ENCODE data around the gene LSM7. TPM values are rescaled to one million over a fixed set of nuclear protein-coding genes. Genes with fewer than 3 reads are reported as not detected.

LSM7 gene
- total and polyA plus RNA-seq, 9 of the 15 experiments (the other 6 are each of a cell fraction or from before 2014, with no cell fraction given): 40.5 to 690 (median 265) TPM

GRCh38 chr19:2274931-2275535 lies 53.4 kb downstream of the LSM7 start (continued):
- TF ChIP-seq KLF1 (tag; IDR thresholded peaks at IDR 0.05) (no peak), RBM39 (optimal IDR thresholded peaks at IDR 0.05; ENCODE audit: low read depth, low read length) (no peak), SUPT5H (IDR thresholded peaks at IDR 0.05) (no peak; the same call in 1 of the 2 replicates), THRB (CRISPR knock-in tag; conservative IDR thresholded peaks at IDR 0.05) (no peak), ZC3H11A (IDR thresholded peaks at IDR 0.05; ENCODE audit: low read depth, low read length) (no peak), U2AF2 (optimal IDR thresholded peaks at IDR 0.05; ENCODE audit: low read depth, low read length) (no peak), ETV6 (IDR thresholded peaks at IDR 0.05; ENCODE audit: borderline replicate concordance in 1 of 2, low read depth in 2 of 2, low read length in 1 of 2) (no peak), ETV6 (CRISPR knock-in tag; IDR thresholded peaks at IDR 0.05; ENCODE audit: borderline replicate concordance) (no peak), GTF2E2 (tag; IDR thresholded peaks at IDR 0.05) (no peak), ZSCAN32 (CRISPR knock-in tag; IDR thresholded peaks at IDR 0.05) (no peak), SIX5 (IDR thresholded peaks at IDR 0.05; ENCODE audit: borderline replicate concordance in 1 of 2, insufficient read depth in 1 of 2, low read depth in 1 of 2, low read length in 2 of 2) (no peak), GMEB1 (CRISPR knock-in tag; IDR thresholded peaks at IDR 0.05) (no peak)

Data from K562 (cell line).